GM23338 (cell line): ENCODE measurements around the gene NOTCH1. TPM values are rescaled to one million over a fixed set of nuclear protein-coding genes. Genes with fewer than 3 reads are reported as not detected.

Experiments used
- ATAC-seq: fragments of 200-7000 bp; cut with Tn5 transposase; 3 replicates; pipeline ENCODE4 v1.9.1; 2020
- DNase-seq: peaks from one replicate; pipeline ENCODE4 v3.0.0-alpha.2; 2015; ENCODE audit warnings: low spot score
- H2AFZ ChIP-seq: fragments of 200-600 bp; sonication (generic); 2 replicates; pipeline ENCODE4 v1.8.0; 2016; ENCODE audit warnings: antibody characterized with exemption, mild to moderate bottlenecking, moderate library complexity
- H3F3A ChIP-seq: fragments of 200-600 bp; sonication (generic); replicated peaks from 2 replicates; pipeline ENCODE4 v1.8.0; 2017; ENCODE audit warnings: antibody characterized with exemption, mixed run types, low read depth
- H3K27ac ChIP-seq: fragments of 200-600 bp; sonication (generic); 2 replicates; pipeline ENCODE4 v1.6.1; 2016; ENCODE audit warnings: low read depth
- H3K27me3 ChIP-seq: fragments of 200-600 bp; sonication (generic); 2 replicates; pipeline ENCODE4 v1.8.0; 2016; ENCODE audit warnings: mild to moderate bottlenecking, mixed run types, moderate library complexity; ENCODE audit not compliant: insufficient read depth
- H3K36me3 ChIP-seq: fragments of 200-600 bp; sonication (generic); 2 replicates; pipeline ENCODE4 v1.8.0; 2016; ENCODE audit warnings: mild to moderate bottlenecking; ENCODE audit not compliant: insufficient read depth
- H3K4me1 ChIP-seq: fragments of 200-600 bp; sonication (generic); 2 replicates; pipeline ENCODE4 v1.8.0; 2016; ENCODE audit warnings: mild to moderate bottlenecking, moderate library complexity; ENCODE audit not compliant: insufficient read depth
- H3K4me2 ChIP-seq: fragments of 200-600 bp; sonication (generic); 2 replicates; pipeline ENCODE4 v1.7.1; 2017; ENCODE audit warnings: mixed run types
- H3K4me3 ChIP-seq: fragments of 200-600 bp; sonication (generic); 2 replicates; pipeline ENCODE4 v1.6.1; 2016; ENCODE audit warnings: mixed run types
- H3K79me2 ChIP-seq: fragments of 200-600 bp; sonication (generic); replicated peaks from 2 replicates; pipeline ENCODE4 v1.8.0; 2017; ENCODE audit warnings: mild to moderate bottlenecking; ENCODE audit not compliant: insufficient read depth
- H3K9me2 ChIP-seq: fragments of 200-600 bp; sonication (generic); 2 replicates; pipeline ENCODE4 v1.8.0; 2017; ENCODE audit not compliant: insufficient read depth
- H4K20me1 ChIP-seq: fragments of 200-600 bp; sonication (generic); replicated peaks from 2 replicates; pipeline ENCODE4 v1.8.0; 2017; ENCODE audit warnings: mild to moderate bottlenecking; ENCODE audit not compliant: insufficient read depth
- H3K27ac Mint-ChIP-seq: 2 replicates; pipeline ENCODE4 v1.8.0; 2020; ENCODE audit warnings: inconsistent platforms, mild to moderate bottlenecking, moderate library complexity, mixed read lengths
- H3K27me3 Mint-ChIP-seq: 3 replicates; pipeline ENCODE4 v1.8.0; 2022; ENCODE audit warnings: low read depth, mild to moderate bottlenecking, moderate library complexity, mixed read lengths, inconsistent platforms; ENCODE audit not compliant: insufficient read depth, poor library complexity
- H3K36me3 Mint-ChIP-seq: 3 replicates; pipeline ENCODE4 v1.8.0; 2021; ENCODE audit warnings: low read depth, mild to moderate bottlenecking, inconsistent platforms, moderate library complexity, mixed read lengths
- H3K4me1 Mint-ChIP-seq: 3 replicates; pipeline ENCODE4 v1.8.0; 2020; ENCODE audit warnings: mild to moderate bottlenecking, inconsistent platforms, mixed read lengths
- H3K4me3 Mint-ChIP-seq: 3 replicates; pipeline ENCODE4 v1.8.0; 2021; ENCODE audit warnings: moderate library complexity, mild to moderate bottlenecking, inconsistent platforms, mixed read lengths
- H3K9me3 Mint-ChIP-seq: 3 replicates; pipeline ENCODE4 v1.8.0; 2020; ENCODE audit warnings: moderate library complexity, mild to moderate bottlenecking, inconsistent platforms, mixed read lengths
- CREB1 ChIP-seq: fragments of 250-450 bp; sonication (Bioruptor Pico); IDR thresholded peaks from 2 replicates; pipeline ENCODE4 v1.5.0; 2020; ENCODE audit warnings: low read depth, mild to moderate bottlenecking, moderate library complexity
- CTCF ChIP-seq, 2 experiments: fragments of 200-600 bp in 1 of 2; sonication (generic) in 1 of 2; conservative IDR thresholded peaks; 2 replicates each; pipeline versions ENCODE4 v1.5.1 to v1.6.1; 2016 to 2017; ENCODE audit warnings: antibody characterized with exemption in 2 of 2, low read depth in 2 of 2, mild to moderate bottlenecking in 2 of 2, moderate library complexity in 1 of 2
- EZH2 ChIP-seq: fragments of 200-600 bp; sonication (generic); IDR thresholded peaks from one replicate; pipeline ENCODE4 v1.8.0; 2017; ENCODE audit warnings: antibody characterized with exemption, mild to moderate bottlenecking, low read depth; ENCODE audit not compliant: unreplicated experiment
- EZH2phosphoT487 ChIP-seq: fragments of 200-600 bp; sonication (generic); IDR thresholded peaks from one replicate; pipeline ENCODE4 v1.8.1; 2018; ENCODE audit warnings: antibody characterized with exemption; ENCODE audit not compliant: unreplicated experiment
- JUNB ChIP-seq: IDR thresholded peaks from one replicate; pipeline ENCODE4 v1.6.1; 2016; ENCODE audit warnings: antibody characterized with exemption; ENCODE audit not compliant: unreplicated experiment
- POLR2AphosphoS5 ChIP-seq: IDR thresholded peaks from 2 replicates; pipeline ENCODE4 v1.6.1; 2016; ENCODE audit warnings: antibody characterized with exemption, low read depth
- STAT1 ChIP-seq: IDR thresholded peaks from one replicate; pipeline ENCODE4 v1.6.1; 2016; ENCODE audit warnings: antibody characterized with exemption; ENCODE audit not compliant: unreplicated experiment
- ZNF114 ChIP-seq: fragments of 250-450 bp; sonication (Bioruptor Pico); IDR thresholded peaks from 2 replicates; pipeline ENCODE4 v1.5.0; 2020; ENCODE audit warnings: mild to moderate bottlenecking, moderate library complexity
- ZNF331 ChIP-seq: fragments of 250-450 bp; sonication (Bioruptor Pico); IDR thresholded peaks from 2 replicates; pipeline ENCODE4 v1.5.0; 2020; ENCODE audit warnings: low read depth, mild to moderate bottlenecking, moderate library complexity
- polyA plus RNA-seq: library from polyadenylated mRNA; unstranded; fragments of >200 nt; fragmentation: Nextera tagmentation; extraction: Ambion mirVana; gene quantifications from 2 replicates; pipeline ENCODE4 v1.2.1, GENCODE V29; 2016
- total RNA-seq: library from RNA; depleted of rRNA; stranded (reverse); fragments of >200 nt; shearing (Covaris generic); gene quantifications from 2 replicates; pipeline ENCODE4 v1.2.3, GENCODE V29; 2014
- TF ChIP-seq, protein P1 (sequence below): IDR thresholded peaks from one replicate; pipeline ENCODE4 v1.6.1; 2018; ENCODE audit warnings: antibody characterized with exemption; ENCODE audit not compliant: unreplicated experiment
- TF ChIP-seq, protein P2 (sequence below): IDR thresholded peaks from 2 replicates; pipeline ENCODE4 v1.6.1; 2016; ENCODE audit warnings: antibody characterized with exemption

NOTCH1 gene
- total and polyA plus RNA-seq, 2 experiments from 2014 or later: 9.9 to 97.2 TPM

- ATAC-seq (no peak), DNase-seq (no peak)
- Histone ChIP-seq H2AFZ (no peak overlapping the region), H3K9me2 (no peaks in the 10 kb centered on the region), H3K4me2 (no peak overlapping the region), H3K36me3 (peaks cover 5% of the 10 kb centered on the region; the same call in 1 of the 2 replicates), H3K79me2 (no peaks in the 10 kb centered on the region), H3K4me3 (no peak overlapping the region), H3K4me1 (no peaks in the 10 kb centered on the region), H4K20me1 (no peaks in the 10 kb centered on the region), H3F3A (0 out of 2 replicates have a peak, but pooled peaks cover 4% of the 10 kb centered on the region), H3K27ac (no peak overlapping the region), H3K27me3 (no peaks in the 10 kb centered on the region)
- TF ChIP-seq EZH2phosphoT487 (no peak), POLR2AphosphoS5 (no peak), EZH2 (no peak), ZNF114 (no peak), CTCF (conservative IDR thresholded peaks at IDR 0.05; ENCODE audit: low read depth in 2 of 2) (no peak), STAT1 (no peak), ZNF331 (CRISPR knock-in tag) (no peak)
- TF ChIP-seq, protein P1, sequence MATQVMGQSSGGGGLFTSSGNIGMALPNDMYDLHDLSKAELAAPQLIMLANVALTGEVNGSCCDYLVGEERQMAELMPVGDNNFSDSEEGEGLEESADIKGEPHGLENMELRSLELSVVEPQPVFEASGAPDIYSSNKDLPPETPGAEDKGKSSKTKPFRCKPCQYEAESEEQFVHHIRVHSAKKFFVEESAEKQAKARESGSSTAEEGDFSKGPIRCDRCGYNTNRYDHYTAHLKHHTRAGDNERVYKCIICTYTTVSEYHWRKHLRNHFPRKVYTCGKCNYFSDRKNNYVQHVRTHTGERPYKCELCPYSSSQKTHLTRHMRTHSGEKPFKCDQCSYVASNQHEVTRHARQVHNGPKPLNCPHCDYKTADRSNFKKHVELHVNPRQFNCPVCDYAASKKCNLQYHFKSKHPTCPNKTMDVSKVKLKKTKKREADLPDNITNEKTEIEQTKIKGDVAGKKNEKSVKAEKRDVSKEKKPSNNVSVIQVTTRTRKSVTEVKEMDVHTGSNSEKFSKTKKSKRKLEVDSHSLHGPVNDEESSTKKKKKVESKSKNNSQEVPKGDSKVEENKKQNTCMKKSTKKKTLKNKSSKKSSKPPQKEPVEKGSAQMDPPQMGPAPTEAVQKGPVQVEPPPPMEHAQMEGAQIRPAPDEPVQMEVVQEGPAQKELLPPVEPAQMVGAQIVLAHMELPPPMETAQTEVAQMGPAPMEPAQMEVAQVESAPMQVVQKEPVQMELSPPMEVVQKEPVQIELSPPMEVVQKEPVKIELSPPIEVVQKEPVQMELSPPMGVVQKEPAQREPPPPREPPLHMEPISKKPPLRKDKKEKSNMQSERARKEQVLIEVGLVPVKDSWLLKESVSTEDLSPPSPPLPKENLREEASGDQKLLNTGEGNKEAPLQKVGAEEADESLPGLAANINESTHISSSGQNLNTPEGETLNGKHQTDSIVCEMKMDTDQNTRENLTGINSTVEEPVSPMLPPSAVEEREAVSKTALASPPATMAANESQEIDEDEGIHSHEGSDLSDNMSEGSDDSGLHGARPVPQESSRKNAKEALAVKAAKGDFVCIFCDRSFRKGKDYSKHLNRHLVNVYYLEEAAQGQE: no peak
- Mint-ChIP-seq H3K36me3 (peaks cover 19% of the 10 kb centered on the region), H3K4me3 (no peak overlapping the region), H3K27ac (no peak overlapping the region), H3K27me3 (peaks cover 6% of the 10 kb centered on the region), H3K4me1 (no peaks in the 10 kb centered on the region), H3K9me3 (no peaks in the 10 kb centered on the region)
These were observed 51.2 kb downstream of the NOTCH1 start for GRCh38 chr9:136494531-136495215.

DNA sequence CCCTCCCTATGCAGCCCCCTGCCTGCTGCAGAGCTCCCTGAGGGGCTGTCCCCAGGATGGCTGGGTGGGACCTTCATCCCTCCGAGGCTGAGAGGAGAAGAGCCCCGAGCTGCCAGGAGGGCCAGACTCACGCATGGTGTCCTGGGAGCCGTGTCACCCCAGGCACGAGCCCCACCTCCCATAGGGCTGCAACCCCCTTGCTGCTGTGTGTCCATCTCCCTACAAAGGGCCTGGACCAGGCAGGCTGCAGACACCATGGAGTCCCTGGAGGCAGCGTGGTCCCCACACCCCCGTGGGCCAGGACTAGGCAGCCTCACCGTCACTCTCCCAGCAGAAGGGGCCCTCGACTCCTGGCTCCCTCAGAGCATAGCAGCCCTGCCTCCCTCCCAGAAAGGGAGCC lies 51.8 kb downstream of the NOTCH1 start:
- no peaks in the 10 kb centered on the region for H3K9me2 ChIP-seq
- H3K4me3 ChIP-seq: no peak overlapping the region
- Mint-ChIP-seq H3K9me3 (no peaks in the 10 kb centered on the region), H3K27ac (no peak overlapping the region), H3K27me3 (peaks cover 6% of the 10 kb centered on the region), H3K4me3 (no peak overlapping the region), H3K4me1 (no peaks in the 10 kb centered on the region), H3K36me3 (peaks cover 14% of the 10 kb centered on the region)
- H3K4me1 ChIP-seq: no peaks in the 10 kb centered on the region
- 0 out of 2 replicates have a peak, but pooled peaks cover 4% of the 10 kb centered on the region for H3F3A ChIP-seq
- H3K36me3 ChIP-seq: 0 out of 2 replicates have a peak, but pooled peaks cover 5% of the 10 kb centered on the region
- H3K27ac ChIP-seq: no peak overlapping the region
- ATAC-seq (peak; percentile 11; the same call in 2 of the 3 replicates), DNase-seq (no peak)
- H2AFZ ChIP-seq: no peak overlapping the region
- H3K79me2 ChIP-seq: no peaks in the 10 kb centered on the region
- H3K27me3 ChIP-seq: no peaks in the 10 kb centered on the region
- no peaks in the 10 kb centered on the region for H4K20me1 ChIP-seq
- H3K4me2 ChIP-seq: no peak overlapping the region
- no peak for TF ChIP-seq CREB1 (CRISPR knock-in tag)
- TF ChIP-seq, protein P2, sequence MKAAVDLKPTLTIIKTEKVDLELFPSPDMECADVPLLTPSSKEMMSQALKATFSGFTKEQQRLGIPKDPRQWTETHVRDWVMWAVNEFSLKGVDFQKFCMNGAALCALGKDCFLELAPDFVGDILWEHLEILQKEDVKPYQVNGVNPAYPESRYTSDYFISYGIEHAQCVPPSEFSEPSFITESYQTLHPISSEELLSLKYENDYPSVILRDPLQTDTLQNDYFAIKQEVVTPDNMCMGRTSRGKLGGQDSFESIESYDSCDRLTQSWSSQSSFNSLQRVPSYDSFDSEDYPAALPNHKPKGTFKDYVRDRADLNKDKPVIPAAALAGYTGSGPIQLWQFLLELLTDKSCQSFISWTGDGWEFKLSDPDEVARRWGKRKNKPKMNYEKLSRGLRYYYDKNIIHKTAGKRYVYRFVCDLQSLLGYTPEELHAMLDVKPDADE: no peak
- no peak for TF ChIP-seq ZNF114
- TF ChIP-seq JUNB: no peak
- TF ChIP-seq ZNF331 (CRISPR knock-in tag): no peak
